ENCODE results near the gene SDC3. TPM values are rescaled to one million over a fixed set of nuclear protein-coding genes. Genes with fewer than 3 reads are reported as not detected.

SDC3 gene
- total RNA-seq, 1 donor from 2014 or later, result 128 TPM

DNA sequence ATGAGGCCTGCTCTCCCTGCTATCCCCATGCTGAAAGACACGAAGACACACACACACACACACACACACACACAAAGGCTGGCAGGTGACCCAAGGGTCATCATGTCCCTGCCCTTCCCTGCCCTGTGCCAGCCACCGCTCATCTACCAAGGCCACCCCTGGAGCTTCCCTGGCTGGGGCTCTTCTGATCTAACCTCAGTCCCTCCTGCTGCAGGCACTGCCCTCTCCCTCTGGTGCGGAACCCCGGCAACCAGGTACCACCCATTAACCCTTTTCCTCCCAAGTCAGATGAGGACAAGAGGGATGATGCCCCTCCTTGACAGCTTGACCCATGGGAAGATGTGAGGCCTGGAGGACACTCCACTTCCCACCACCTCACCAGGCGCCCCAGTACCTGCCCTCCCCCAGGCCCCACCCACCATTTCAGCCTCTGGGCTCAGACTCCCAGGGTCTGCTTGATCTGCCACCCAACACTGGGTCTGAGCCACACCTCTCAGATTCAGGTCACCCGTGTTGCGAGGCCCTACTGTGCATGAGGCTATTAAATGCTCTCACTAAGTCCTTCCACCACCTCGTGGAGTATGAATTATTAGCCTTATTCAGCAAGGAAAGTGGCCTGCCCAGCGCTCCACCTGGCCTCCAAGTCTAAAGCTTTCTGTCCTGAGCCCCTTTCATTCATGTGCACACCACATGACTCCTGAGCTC is 2.5 kb downstream of the SDC3 start:
- DNase-seq (ENCODE audit: low spot score), result no peak

DNA sequence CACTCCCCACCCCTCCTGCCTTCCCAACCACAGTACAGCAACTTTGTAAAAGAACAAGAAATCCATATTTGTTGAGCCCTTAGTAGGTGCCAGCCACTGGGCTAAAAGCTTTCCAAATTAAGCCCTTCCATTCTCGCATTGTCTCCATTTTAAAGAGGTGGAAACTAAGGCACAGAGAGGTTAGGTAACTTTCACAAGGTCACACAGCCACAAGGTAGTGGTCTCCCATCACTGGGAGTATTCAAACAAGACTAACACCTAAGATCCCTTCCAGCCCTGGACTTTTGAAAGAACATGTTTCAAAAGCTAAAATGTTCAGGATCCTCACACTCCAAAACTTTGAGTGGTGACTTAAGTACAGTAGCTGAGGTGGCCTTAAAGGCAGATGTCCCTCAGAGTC is 3.2 kb downstream of the SDC3 start:
- DNase-seq (ENCODE audit: low spot score), result no peak

DNA sequence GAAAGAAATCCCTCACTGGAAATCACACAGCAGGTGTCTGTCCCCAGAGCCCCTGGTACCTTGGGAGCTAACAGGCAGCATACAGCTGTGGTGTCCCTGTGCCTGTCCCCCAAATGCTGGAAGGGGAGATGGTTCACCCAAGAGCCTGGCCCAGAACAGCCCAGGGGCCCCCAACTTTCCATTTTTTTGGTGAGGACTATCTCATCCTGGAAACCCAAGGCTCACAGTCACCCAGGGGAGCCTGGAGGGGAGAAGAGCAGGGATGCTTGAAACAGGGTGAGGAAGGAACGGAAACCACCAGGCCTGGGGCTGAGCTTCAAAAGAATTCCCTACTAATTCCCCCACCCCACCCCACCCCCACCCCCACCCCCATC is 3.6 kb downstream of the SDC3 start:
- DNase-seq (ENCODE audit: low spot score), result no peak

DNA sequence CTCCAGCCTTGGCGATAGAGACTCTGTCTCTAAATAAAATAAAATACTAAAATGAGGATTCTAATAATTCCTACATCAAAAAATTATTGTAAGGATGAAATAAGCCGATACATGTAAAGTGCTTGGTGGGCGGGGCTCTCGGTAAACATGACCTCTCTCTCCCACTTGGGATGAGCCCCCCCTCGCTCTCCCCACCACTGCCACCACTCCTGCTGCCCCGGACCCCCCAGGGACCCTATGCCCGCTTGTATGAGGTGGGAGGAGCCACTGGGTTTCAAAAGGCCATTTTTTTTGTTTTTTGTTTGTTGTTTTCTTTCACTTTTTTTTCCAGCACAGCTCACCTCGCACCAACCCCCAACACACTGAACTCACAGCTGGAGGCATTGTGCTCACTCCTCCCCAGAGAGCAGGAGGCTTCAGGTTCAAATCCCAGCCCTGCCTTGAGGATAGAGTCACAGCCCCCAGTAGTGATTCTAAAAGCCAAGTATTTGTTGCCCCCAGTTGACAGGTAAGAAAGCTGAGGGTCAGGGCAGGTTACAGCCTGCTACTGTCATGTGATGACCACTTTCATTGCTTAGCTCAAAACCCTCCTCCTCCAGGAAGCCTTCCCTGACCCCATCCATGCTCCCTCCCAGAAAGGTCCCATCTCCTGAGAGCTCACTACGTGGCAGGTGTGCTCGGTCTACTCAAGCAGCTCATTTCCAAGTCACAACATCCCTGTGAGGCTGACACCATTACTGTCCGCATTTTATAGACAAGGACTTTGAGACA is 4.2 kb downstream of the SDC3 start:
- DNase-seq (ENCODE audit: low spot score), result no peak

DNA sequence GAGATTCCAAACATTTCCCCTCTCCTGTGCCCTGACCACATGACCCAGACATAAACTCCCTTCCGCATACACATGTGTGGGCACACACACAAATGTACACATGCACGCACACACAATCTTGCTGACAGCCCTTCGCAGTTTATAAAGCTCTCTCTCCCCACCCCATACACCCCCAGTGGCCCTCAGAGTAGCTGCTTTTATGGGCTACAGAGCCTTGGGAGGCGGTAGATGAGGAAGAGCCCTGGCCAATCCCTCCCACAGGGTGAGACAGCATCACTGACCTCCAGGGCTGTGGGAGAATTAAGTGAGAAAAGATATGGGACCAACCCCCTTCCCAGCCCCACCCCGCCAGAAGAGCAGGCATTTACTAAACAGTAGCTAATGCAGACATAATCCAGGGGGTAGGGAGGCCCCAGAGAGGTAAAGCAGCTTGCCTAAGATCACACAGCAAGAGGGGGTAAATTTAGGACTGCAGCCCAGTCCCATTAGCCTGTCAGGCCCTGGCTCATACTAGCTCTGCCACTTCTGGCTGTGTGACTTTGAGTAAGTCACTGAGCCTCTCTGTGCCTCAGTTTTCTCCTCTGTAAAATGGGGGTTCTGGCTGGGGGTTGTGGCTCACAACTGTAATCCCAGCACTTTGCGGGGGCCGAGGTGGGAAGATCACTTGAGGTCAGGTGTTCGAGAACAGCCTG is 5.1 kb downstream of the SDC3 start:
- no peak for DNase-seq (ENCODE audit: low spot score)

DNA sequence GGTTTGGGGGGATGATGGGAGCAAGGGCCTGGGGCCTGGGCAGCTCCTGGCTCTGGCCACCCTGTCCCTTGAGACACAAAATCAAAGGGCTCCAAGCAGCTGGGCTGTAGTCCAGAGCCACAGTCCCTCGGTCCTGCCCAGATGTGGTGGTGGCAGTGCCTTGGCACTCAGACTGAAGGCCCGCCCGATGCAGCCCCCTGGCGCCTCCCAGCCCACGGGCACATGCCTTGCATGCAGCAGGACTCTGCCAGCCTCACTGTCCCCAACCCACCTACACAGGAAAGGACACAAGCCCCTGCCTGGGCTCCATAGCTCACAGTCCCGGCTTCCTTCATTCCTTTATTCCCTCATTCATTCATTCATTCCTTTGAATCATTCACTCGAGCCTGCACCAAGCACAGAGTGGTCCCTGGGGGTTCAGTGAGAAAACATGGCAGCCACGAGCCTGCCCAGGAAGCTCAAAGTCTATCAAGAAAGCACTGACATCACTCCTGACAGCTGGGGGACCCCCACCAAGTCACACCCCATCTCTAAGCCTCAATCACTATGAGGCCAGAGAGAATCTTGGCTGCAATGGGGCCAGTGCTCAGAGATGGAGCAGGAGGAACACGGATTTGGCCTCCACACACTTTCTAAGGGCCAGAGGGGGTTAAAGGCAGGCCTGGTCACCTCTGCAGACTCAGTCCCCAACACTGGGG is 5.8 kb downstream of the SDC3 start:
- DNase-seq (ENCODE audit: low spot score), result no peak

DNA sequence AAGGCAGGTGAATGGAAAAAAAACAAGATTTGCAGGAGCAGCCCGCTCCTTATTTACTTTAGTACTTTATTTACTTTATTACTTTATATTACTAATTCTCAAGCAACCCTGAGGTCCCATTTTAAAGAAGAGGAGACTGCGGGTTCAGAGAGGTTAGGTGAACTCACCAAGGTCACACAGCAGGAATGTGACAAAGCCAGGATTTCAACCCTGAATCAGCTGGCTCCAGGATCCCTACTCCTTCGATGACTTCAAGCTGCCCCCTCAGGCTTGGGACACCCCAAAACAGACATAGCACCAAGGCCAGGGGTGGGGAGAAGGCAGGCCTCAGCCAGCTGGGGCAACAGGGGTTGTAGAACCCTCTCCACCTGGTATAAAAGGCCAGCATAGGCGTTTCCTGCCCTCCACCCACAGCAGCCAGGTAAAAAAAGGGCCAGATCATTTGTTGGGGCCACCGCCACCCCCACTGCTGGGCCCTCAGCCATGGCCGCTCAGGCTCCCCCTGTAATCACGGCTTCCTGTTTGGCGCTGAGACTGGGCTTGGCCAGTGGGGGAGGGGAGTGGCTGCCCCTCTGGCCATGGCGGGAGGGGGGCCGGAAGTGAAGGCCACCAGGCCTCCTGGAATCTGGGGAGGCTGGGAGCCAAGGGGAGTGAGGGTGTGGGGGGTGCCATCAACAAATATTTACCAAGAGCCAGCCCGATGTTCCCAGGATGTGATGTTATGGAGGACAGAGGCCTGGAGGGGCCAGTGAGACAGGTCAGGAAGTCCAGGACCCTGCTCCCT is 6.6 kb downstream of the SDC3 start:
- no peak for DNase-seq (ENCODE audit: low spot score)

DNA sequence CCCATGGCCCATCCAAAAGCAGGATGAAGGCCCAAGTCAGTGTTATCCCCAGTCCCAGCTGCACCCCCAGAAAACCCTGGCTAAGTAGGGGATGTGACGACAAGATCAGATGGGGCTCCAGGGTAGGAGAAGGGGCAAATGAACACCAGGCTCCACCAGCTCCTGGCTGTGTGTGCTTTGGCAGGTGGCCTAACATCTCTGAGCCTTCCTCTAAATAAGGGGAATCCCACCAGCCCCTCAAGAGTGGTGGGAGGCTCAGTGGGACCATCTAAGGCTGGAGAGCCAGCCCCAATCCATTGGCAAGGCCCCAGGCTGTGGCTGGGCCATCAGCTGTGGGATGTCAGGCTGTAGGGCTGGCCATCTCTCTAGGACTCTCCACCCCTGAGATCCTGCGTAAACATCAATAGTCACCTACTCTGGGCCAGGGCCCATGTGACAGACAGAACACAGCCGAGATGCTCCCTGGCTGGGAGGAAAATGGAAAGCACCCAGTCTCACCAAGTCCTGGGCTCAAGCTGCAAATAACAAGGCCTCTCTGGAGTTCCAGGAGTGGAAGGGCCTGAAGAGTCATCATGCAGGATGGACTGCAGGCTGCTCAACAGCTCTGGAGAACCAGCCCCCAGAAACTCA is 7.5 kb downstream of the SDC3 start:
- DNase-seq (ENCODE audit: low spot score), result no peak

DNA sequence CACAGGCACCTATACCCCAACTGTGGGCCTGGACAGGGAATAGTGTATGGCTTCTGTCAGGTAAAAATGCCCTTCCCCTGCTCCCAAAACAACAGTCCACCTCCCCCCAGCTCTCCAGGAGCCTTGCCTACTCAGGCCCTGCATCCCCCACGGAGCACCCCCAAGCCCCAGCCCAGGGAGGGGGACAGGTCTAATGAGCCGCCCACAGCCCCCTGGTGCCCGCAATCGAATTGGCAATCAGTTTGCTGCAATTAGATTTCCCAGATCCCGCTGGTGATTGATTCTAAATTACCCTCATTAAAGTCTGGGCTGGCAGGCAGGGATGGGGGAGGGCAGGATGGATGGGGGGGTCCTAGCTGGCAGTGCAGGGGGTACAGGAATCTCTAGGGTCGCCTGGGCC is 8.1 kb downstream of the SDC3 start:
- DNase-seq (ENCODE audit: low spot score), result no peak

DNA sequence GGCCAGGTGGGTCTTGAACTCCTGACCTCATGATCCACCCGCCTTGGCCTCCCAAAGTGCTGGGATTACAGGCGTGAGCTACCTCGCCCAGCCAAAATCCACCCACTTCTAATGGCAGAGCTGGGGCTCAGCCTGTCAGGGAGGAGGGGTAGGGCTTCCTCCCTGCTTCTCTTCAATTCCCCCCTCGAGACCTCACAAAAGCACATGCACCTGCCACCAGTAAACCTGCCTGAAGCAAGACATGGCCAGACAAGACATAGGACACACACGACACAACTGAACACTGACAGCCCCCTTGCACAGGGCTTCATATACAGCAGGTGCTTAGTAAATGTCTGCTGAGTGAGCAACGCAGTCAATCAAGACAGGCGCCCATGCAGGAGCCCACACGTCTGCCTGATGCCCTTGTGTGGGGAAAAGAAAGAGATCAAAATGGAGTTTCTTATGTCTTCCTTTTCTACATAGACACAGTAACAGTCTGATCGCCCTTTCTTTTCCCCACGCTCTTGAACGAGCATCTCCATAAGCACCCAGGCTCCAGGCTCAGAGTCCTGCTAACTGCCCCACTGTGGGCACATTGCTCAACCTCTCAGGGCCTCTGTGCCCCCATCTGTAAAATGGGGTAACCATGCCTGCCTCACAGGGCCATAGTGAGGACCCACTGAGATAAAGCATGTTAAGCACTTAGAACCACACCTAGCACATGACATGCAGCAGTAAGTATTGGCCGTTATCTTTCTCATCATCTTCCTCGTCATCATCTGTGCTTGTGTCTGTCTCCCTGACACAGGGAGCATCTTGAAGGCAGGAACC is 8.8 kb downstream of the SDC3 start:
- no peak for DNase-seq (ENCODE audit: low spot score)

DNA sequence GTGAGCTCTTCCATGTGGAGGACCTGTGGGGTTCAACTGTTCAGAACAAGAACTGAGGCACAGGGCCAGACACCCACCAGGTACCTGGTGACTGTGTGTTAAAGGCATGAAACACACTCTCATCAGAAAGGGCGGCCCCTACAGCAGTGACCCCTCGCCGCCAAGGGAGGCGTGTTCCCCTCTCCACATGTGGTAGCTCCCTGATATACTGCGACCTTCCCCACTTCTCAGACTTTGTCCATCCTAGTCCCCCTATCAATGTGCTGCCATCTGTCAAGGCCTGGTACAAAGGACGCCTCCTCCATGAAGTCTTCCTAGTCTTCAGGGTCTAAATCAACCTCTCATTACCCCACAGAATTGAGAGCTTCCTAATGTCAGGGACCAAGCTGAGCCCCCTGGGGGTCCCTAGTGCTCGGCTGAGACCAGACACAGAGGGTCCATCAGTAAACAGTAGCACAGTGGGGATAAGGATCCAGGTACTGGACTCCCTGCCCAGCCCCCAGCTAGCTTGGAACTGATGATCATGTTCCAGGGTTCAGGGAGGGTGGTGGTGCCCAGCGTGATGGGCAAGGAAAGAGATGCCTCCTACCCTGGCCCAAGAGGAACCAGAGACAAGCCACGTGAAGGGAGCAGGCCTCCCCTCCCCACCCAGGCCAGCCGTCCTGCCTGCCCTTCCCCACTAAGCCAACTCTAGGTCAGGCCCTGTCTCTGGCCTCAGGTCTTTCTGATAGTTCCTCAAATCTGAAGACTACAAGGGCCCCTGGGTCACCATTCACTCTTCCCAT is 10.3 kb downstream of the SDC3 start:
- DNase-seq (ENCODE audit: low spot score), result no peak

DNA sequence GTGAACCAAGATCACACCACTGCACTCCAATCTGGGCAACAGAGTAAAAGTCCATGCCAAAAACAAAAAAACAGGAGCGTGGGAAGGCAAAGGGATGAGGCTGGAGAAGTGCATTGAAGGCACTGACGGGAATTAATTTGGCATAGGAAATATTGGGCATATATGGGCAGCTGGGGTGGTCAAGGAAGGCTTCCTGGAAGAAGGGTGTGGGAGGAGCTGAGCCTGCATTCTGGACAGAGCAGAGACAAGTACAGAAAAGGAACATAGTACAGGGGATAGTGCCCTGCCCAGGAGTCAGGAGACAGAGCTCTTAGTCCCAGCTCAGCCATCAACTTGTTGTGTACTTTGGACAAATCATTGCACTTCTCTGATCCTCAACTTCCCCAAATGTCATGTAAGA is 11.7 kb downstream of the SDC3 start:
- no peak for DNase-seq (ENCODE audit: low spot score)

DNA sequence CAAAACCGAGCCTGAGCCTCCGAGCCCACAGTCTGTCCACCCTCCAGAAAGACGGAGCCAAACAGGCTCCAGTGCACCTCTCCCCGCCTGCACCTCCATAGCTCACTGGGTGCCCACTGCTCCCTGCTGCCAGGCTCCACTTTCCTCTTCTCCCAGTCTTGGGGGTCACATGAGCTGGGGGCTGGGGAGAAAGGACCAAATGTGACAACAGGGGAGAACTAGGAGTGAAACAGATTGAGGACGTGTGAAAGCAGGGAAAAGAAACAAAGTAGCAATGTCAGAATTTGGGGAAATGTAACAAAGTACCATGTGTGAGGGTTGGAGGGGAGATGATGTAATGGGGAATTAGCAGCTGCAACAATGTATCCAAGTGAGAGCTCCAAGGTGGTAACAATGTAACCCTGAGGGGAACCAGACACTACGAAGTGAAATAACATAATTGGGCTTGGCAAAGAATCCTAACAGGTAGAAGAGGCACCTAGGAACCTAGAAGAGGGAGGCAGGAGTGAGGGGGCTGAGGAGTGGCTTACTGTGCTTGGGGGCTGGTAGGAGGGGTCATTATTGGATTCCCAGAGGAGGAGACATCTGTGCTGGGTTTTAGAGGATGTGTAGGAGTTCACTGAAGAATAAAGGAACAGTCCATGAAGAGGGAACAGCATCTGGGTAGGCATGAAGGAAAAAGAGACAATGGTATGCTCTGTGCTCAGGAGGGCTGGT is 12.5 kb downstream of the SDC3 start:
- DNase-seq (ENCODE audit: low spot score), result no peak

DNA sequence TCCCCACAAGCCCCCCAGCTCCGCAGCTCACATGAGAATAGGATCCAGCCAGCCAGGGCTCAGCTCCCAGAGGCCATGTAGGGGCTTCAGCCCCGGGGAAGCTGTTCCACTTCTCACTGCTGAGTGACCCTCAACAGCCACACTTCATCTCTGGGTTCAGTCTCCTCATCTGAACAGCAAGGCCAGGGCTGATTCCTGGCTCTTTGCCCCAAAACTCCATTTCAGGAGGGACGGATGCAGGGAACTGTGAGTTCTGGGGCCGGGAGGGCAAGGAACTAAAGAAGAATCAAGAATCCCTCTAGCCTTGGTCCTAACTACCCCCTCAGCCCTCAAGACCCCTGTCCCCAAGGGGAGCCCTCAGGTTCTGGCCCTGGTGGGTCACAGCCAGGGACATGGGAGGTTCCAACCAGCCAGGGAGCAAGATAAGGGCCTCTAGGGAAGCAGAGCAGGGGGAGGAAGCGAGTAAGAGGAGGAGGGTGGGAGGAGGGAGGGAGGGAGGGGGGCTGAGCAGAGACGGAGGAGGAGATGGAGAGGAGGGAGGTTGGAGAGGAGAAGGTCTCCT is 13.1 kb downstream of the SDC3 start:
- DNase-seq (ENCODE audit: low spot score), result no peak

DNA sequence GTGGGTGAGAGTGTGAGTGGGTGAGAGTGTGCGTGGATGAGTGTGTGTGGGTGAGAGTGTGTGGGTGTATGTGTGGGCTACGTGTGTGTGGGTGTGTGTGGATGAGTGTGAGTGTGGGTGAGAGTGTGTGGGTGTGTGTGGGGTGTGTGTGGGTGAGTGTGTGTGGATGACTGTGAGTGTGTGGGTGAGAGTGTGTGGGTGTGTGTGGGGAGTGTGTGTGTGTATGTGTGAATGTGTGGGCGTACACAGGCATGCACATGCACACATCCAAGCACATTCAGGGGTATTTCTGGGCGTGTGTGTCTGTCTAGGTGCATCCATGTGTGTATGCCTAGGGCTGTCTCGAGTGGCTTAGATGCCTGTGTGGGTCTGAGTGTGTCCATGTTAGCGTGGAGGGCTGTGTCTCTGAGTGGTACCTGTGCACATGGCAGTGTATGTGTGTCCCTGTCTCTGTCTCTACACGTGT is 14.0 kb downstream of the SDC3 start:
- no peak for DNase-seq (ENCODE audit: low spot score)

DNA sequence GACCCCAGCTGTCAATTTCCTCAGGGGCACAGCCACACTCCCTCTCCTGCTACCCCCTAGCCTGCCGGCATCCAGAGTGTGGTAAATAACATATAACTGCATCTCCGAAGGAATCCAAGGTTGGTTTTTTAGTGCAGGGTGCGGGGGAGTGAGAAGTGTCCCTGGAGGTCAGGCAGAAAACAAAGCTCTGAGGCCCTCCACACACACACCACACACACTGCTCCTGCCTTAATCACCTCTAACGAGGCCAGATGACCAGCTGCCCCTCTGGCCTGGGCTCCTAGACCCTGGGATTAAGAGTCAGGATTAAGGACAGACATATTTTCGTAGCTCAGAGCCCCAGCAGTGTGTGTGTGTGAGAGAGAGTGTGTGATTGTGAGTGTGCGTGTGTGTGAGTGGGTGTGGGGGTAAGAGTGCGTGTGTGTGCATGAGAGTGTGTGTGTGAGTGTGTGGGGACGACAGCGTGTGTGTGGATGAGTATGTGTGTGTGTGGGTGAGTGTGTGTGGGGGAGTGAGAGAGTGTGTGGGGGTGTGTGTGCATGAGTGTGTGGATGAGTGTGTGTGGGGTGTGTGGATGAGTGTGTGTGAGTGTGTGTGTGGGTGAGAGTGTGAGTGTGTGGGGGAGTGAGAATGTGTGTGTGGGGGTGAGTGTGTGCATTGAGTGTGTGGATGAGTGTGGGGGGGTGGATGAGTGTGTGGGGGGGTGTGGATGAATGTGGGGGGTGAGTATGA is 14.6 kb downstream of the SDC3 start:
- DNase-seq (ENCODE audit: low spot score), result no peak

DNA sequence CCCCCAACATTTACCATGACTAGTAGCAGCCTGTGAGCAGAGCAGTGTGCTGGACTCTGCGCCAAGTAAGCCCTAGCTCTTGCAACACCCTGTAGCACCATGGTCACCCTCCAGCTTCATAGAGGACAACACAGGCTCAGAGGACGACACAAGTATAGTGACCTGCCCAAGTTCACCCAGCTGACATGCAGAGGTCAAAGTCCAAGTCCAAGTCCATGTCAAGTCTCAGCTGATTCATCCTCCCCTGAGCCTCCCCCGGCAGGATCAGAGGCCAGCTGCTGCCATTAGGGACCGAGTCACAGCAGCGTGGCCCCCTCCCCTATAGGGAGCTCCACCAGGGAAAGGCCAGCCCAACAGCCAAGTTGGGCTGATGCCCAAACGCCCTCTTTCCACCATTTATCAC is 15.9 kb downstream of the SDC3 start:
- DNase-seq (ENCODE audit: low spot score), result no peak

DNA sequence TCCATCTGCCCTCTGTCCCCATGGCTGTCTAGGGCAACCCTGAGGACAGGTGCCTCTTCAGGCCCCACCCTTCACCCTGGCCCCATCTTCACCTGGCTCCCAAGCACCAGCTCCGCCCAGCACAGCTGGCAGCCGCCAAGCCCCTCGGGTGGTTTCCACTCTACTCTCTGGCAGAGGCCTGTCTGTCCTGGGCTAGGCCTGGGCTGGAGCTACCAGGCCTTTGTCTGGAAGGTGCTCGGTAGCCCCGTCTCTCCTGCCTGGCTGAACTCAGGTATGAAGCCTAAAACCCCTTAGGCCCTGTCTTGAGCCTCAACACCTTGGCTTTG is 17.4 kb downstream of the SDC3 start:
- DNase-seq (ENCODE audit: low spot score), result no peak

Data from mucosa of gallbladder (tissue), 1 donor.